Brain microvascular endothelial cell (primary cell): ENCODE results near the gene RPE65.
"Not testable (repeated sequence)": the region's sequence is repeated elsewhere in the genome, so short reads cannot be mapped to it uniquely, and the experiment has no call there.

ENCODE experiments used
- DNase-seq: peaks from one replicate; pipeline ENCODE4 v3.0.0-alpha.2; 2020
- H3K27ac ChIP-seq: fragments of 250-450 bp; sonication (Bioruptor Pico); 2 replicates; pipeline ENCODE4 v1.5.1; 2020; ENCODE audit warnings: mild to moderate bottlenecking, moderate library complexity
- H3K27me3 ChIP-seq: fragments of 250-450 bp; sonication (Bioruptor Pico); replicated peaks from 2 replicates; pipeline ENCODE4 v1.5.1; 2020; ENCODE audit warnings: mild to moderate bottlenecking
- H3K36me3 ChIP-seq: fragments of 250-450 bp; sonication (Bioruptor Pico); replicated peaks from 2 replicates; pipeline ENCODE4 v1.5.1; 2020; ENCODE audit warnings: mild to moderate bottlenecking
- H3K4me3 ChIP-seq: 2 replicates; pipeline ENCODE4 v1.5.1; 2011; ENCODE audit warnings: low read depth, mild to moderate bottlenecking, control low read depth, low read length, moderate library complexity
- CTCF ChIP-seq: IDR thresholded peaks from 2 replicates; pipeline ENCODE4 v1.5.1; 2011; ENCODE audit warnings: low read depth, mild to moderate bottlenecking, moderate library complexity, low read length, control low read depth, inconsistent platforms; ENCODE audit errors: missing control alignments
- in situ Hi-C: cut with HindIII; loops from 2 replicates; pipeline ENCODE4 v1.10.0; 2017; ENCODE audit warnings: low sequenced_read_pairs, low pct_ligation_motif_present

The RPE65 gene

GRCh38 chr1:68385798-68386524 is 63.8 kb downstream of the RPE65 start:
- in situ Hi-C loops, H3K27ac ChIP-seq, H3K36me3 ChIP-seq, DNase-seq, H3K27me3 ChIP-seq, H3K4me3 ChIP-seq: not testable (repeated sequence)

- no peak for TF ChIP-seq CTCF
- no peaks in the 10 kb centered on the region for H3K27me3 ChIP-seq
- peak overlapping the region; percentile 79 for H3K27ac ChIP-seq
- H3K4me3 ChIP-seq: no peak overlapping the region
- DNase-seq: peak; percentile 65
- in situ Hi-C loops: no loop called here
- no peaks in the 10 kb centered on the region for H3K36me3 ChIP-seq
These were observed 64.8 kb downstream of the RPE65 start for GRCh38 chr1:68384872-68385411.

GRCh38 chr1:68384321-68384813 is 65.4 kb downstream of the RPE65 start:
- in situ Hi-C loops: no loop called here
- peak; percentile 99 for DNase-seq
- H3K4me3 ChIP-seq: no peak overlapping the region
- peak overlapping the region; percentile 79 for H3K27ac ChIP-seq
- H3K36me3 ChIP-seq: no peaks in the 10 kb centered on the region
- no peaks in the 10 kb centered on the region for H3K27me3 ChIP-seq
- TF ChIP-seq CTCF: peak; percentile 56

GRCh38 chr1:68383092-68383491 is 66.7 kb downstream of the RPE65 start:
- in situ Hi-C loops: no loop called here
- Histone ChIP-seq H3K36me3 (no peaks in the 10 kb centered on the region), H3K27me3 (no peaks in the 10 kb centered on the region), H3K4me3 (no peak overlapping the region), H3K27ac (no peak overlapping the region)
- TF ChIP-seq CTCF: no peak
- DNase-seq: no peak

GRCh38 chr1:68379085-68379478 is 70.7 kb downstream of the RPE65 start:
- H3K27me3 ChIP-seq: no peaks in the 10 kb centered on the region
- H3K4me3 ChIP-seq: no peak overlapping the region
- no peak for TF ChIP-seq CTCF
- no peak for DNase-seq
- in situ Hi-C loops: no loop called here
- H3K36me3 ChIP-seq: no peaks in the 10 kb centered on the region
- no peak overlapping the region for H3K27ac ChIP-seq
